ENCODE data around the gene SFTA2.

- no peak for TF ChIP-seq SIN3A (conservative IDR thresholded peaks at IDR 0.05 in 1 of 2, IDR thresholded peaks at IDR 0.05 in 1 of 2; ENCODE audit: low read depth in 1 of 2, low read length in 2 of 2)
- no peak for TF ChIP-seq CEBPB (IDR thresholded peaks at IDR 0.05; ENCODE audit: low read depth, low read length)
- no peak for TF ChIP-seq SP2 (IDR thresholded peaks at IDR 0.05; ENCODE audit: low read length)
- TF ChIP-seq CTCF (IDR thresholded peaks at IDR 0.05; ENCODE audit: control extremely low read depth in 1 of 3, insufficient read depth in 1 of 3, low read depth in 1 of 3, low read length in 3 of 3) = no peak
- TF ChIP-seq EP300 (IDR thresholded peaks at IDR 0.05; ENCODE audit: borderline replicate concordance in 1 of 2, low read depth in 2 of 2, low read length in 2 of 2) = no peak
- TF ChIP-seq SP1 (IDR thresholded peaks at IDR 0.05; ENCODE audit: low read depth, low read length) = no peak
- no peak for TF ChIP-seq MAFK (IDR thresholded peaks at IDR 0.05; ENCODE audit: low read depth, low read length)
- TF ChIP-seq ASH2L (IDR thresholded peaks at IDR 0.05; ENCODE audit: low read length) = no peak
- no peak for TF ChIP-seq KDM1A (IDR thresholded peaks at IDR 0.05; ENCODE audit: borderline replicate concordance, low read length)
Measured at GRCh38 chr6:30939473-30939872, 7.5 kb upstream of the SFTA2 start.
